ENCODE results near the gene ELP1. TPM values are rescaled to one million over a fixed set of nuclear protein-coding genes. Genes with fewer than 3 reads are reported as not detected.
A peak's percentile ranks its signal among the peaks of the same experiment; 100 is the strongest.

ELP1 gene
- total RNA-seq, 1 experiment from 2014 or later = 29.1 TPM

DNA sequence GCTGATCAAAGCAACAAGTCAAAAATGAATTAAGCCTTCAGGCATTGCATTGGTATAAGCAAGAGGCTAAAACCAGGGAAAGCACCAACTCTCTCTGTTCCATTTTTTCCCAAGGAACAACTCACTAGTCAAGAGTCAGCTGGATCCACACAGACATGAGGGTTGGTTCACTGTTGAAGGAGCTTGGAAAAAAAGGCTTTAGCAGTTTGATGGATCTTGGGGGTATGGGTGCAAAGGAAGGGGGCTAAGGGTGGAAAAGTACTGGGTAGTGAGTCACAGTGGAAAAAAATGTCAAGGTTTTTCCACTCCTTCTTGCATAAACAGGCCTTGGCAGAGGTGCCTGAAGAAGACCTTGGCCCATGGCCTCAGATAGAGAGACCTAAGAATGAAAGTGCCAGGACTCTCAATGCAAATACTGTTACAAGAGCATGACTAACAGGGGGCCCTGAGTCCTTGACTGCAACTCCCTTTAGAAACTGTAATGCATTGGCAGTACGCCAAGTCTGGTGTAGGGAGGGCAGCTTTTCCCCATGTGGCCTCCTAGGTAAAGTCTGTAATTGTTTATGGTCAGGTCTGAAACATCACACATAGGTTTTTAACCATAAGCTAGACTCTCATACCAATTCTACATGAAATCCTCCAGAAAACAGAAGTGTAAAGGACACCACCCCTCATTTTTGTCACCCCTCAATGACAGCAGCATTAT, 48.1 kb downstream of the ELP1 start:
- Histone ChIP-seq H3K27me3 (replicated peaks; ENCODE audit: control insufficient read depth, insufficient read depth, low read length) (no peaks in the 10 kb centered on the region), H3K4me3 (ENCODE audit: low read depth, low read length) (no peak overlapping the region), H3K9me3 (no peaks in the 10 kb centered on the region), H3K36me3 (ENCODE audit: control insufficient read depth, insufficient read depth, low read length) (no peaks in the 10 kb centered on the region), H3K4me1 (no peaks in the 10 kb centered on the region)
- intact Hi-C loops (cut with micrococcal nuclease; ENCODE audit: unreplicated experiment) = loop anchor here (5.0 kb wide), 1 partner anchor 47 kb away; the partner anchor contains the start of genes ABITRAM and ELP1
- Mint-ChIP-seq H3K9me3 (ENCODE audit: unreplicated experiment) (no peaks in the 10 kb centered on the region), H3K4me1 (ENCODE audit: low read depth, unreplicated experiment) (no peaks in the 10 kb centered on the region), H3K27ac (ENCODE audit: unreplicated experiment) (no peak overlapping the region), H3K36me3 (ENCODE audit: insufficient read depth, unreplicated experiment) (peaks cover 28% of the 10 kb centered on the region), H3K4me3 (ENCODE audit: unreplicated experiment) (no peak overlapping the region), H3K27me3 (ENCODE audit: insufficient read depth, unreplicated experiment) (no peaks in the 10 kb centered on the region)
- ChIA-PET CTCF (no interaction called here), POLR2A (no interaction called here)
- DNase-seq = peak in 1 of 2 experiments; percentile 11
- no TSS peak for BruUV-seq (replicated peaks)
- TF ChIP-seq, protein P1, sequence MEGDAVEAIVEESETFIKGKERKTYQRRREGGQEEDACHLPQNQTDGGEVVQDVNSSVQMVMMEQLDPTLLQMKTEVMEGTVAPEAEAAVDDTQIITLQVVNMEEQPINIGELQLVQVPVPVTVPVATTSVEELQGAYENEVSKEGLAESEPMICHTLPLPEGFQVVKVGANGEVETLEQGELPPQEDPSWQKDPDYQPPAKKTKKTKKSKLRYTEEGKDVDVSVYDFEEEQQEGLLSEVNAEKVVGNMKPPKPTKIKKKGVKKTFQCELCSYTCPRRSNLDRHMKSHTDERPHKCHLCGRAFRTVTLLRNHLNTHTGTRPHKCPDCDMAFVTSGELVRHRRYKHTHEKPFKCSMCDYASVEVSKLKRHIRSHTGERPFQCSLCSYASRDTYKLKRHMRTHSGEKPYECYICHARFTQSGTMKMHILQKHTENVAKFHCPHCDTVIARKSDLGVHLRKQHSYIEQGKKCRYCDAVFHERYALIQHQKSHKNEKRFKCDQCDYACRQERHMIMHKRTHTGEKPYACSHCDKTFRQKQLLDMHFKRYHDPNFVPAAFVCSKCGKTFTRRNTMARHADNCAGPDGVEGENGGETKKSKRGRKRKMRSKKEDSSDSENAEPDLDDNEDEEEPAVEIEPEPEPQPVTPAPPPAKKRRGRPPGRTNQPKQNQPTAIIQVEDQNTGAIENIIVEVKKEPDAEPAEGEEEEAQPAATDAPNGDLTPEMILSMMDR (IDR thresholded peaks at IDR 0.05; ENCODE audit: insufficient read depth in 1 of 2, low read depth in 1 of 2, low read length in 1 of 2, severe bottlenecking in 1 of 2, unreplicated experiment in 1 of 2) = no peak

GRCh38 chr9:108884701-108885100, 49.2 kb downstream of the ELP1 start:
- ChIA-PET POLR2A (no interaction called here), CTCF (no interaction called here)
- intact Hi-C loops (cut with micrococcal nuclease; ENCODE audit: unreplicated experiment) = loop anchor here (5.0 kb wide), 1 partner anchor 48 kb away; the partner anchor contains the start of genes ABITRAM and ELP1
- Mint-ChIP-seq H3K27me3 (ENCODE audit: insufficient read depth, unreplicated experiment) (no peaks in the 10 kb centered on the region), H3K9me3 (ENCODE audit: unreplicated experiment) (no peaks in the 10 kb centered on the region), H3K4me3 (ENCODE audit: unreplicated experiment) (no peak overlapping the region), H3K27ac (ENCODE audit: unreplicated experiment) (no peak overlapping the region), H3K36me3 (ENCODE audit: insufficient read depth, unreplicated experiment) (peaks cover 31% of the 10 kb centered on the region), H3K4me1 (ENCODE audit: low read depth, unreplicated experiment) (no peaks in the 10 kb centered on the region)
- TF ChIP-seq, protein P1 (IDR thresholded peaks at IDR 0.05; ENCODE audit: insufficient read depth in 1 of 2, low read depth in 1 of 2, low read length in 1 of 2, severe bottlenecking in 1 of 2, unreplicated experiment in 1 of 2) = no peak
- no peak overlapping the region for H3K4me3 ChIP-seq (ENCODE audit: low read depth, low read length)
- DNase-seq = no peak
- H3K27me3 ChIP-seq (replicated peaks; ENCODE audit: control insufficient read depth, insufficient read depth, low read length) = no peaks in the 10 kb centered on the region
- H3K4me1 ChIP-seq = no peaks in the 10 kb centered on the region
- H3K36me3 ChIP-seq (ENCODE audit: control insufficient read depth, insufficient read depth, low read length) = no peaks in the 10 kb centered on the region
- BruUV-seq (replicated peaks) = no TSS peak
- no peaks in the 10 kb centered on the region for H3K9me3 ChIP-seq

DNA sequence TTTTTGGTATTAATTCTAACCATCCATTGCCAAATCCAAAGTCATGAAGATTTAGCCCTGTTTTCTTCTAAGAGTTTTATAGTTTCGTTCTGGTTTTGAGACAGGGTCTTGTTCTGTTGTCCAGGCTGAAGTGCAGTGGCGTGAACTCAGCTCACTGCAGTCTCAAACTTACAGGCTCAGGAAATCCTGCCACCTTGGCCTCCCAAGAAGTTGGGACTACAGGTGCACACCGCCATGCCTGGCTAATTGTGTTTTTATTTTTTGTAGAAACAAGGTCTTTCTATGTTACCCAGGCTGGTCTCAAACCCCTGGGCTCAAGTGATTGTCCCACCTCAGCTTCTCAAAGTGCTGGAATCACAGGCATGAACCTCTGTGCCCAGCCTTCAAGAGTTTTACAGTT, 50.8 kb downstream of the ELP1 start:
- peaks cover 43% of the 10 kb centered on the region for H3K36me3 Mint-ChIP-seq (ENCODE audit: insufficient read depth, unreplicated experiment)
- intact Hi-C loops (cut with micrococcal nuclease; ENCODE audit: unreplicated experiment) = no loop called here
- BruUV-seq (replicated peaks) = no TSS peak
- DNase-seq = no peak
- no peaks in the 10 kb centered on the region for H3K4me1 Mint-ChIP-seq (ENCODE audit: low read depth, unreplicated experiment)
- H3K27ac Mint-ChIP-seq (ENCODE audit: unreplicated experiment) = no peak overlapping the region
- Histone ChIP-seq H3K9me3 (no peaks in the 10 kb centered on the region), H3K27me3 (replicated peaks; ENCODE audit: control insufficient read depth, insufficient read depth, low read length) (no peaks in the 10 kb centered on the region), H3K36me3 (ENCODE audit: control insufficient read depth, insufficient read depth, low read length) (no peaks in the 10 kb centered on the region), H3K4me1 (no peaks in the 10 kb centered on the region), H3K4me3 (ENCODE audit: low read depth, low read length) (no peak overlapping the region)
- POLR2A ChIA-PET = no interaction called here
- TF ChIP-seq, protein P1 (IDR thresholded peaks at IDR 0.05; ENCODE audit: insufficient read depth in 1 of 2, low read depth in 1 of 2, low read length in 1 of 2, severe bottlenecking in 1 of 2, unreplicated experiment in 1 of 2) = no peak
- no peak overlapping the region for H3K4me3 Mint-ChIP-seq (ENCODE audit: unreplicated experiment)
- no peaks in the 10 kb centered on the region for H3K9me3 Mint-ChIP-seq (ENCODE audit: unreplicated experiment)
- CTCF ChIA-PET = interaction anchor here (0.7 kb wide), 1 partner anchor 1746 kb away, joined by 3 read pairs; no protein-coding TSS in a partner anchor
- no peaks in the 10 kb centered on the region for H3K27me3 Mint-ChIP-seq (ENCODE audit: insufficient read depth, unreplicated experiment)

All from Caco-2 (cell line).